Omental fat pad (tissue), 4 donors: ENCODE measurements around the gene KIR2DL3. TPM values are rescaled to one million over a fixed set of nuclear protein-coding genes. Genes with fewer than 3 reads are reported as not detected.
"Not testable (repeated sequence)": the region's sequence is repeated elsewhere in the genome, so short reads cannot be mapped to it uniquely, and the experiment has no call there.

Experiments used
- ATAC-seq: fragments of 150-250 bp; one replicate; pipeline ENCODE4 v1.9.1; 2016; ENCODE audit warnings: mild to moderate bottlenecking, moderate library complexity; ENCODE audit not compliant: low FRiP score
- DNase-seq: peaks from one replicate; pipeline ENCODE4 v3.0.0-alpha.2; 2019; ENCODE audit warnings: low spot score
- total RNA-seq, 4 donors: library from RNA; depleted of rRNA; stranded (reverse); fragments of >200 nt; gene quantifications; one replicate each; pipeline ENCODE4 v1.1.0, GENCODE V29; 2016
- TF ChIP-seq, protein P1 (sequence below), 3 donors: fragments of 450-650 bp; IDR thresholded peaks; one replicate each; pipeline ENCODE4 v1.5.1; 2016 to 2017; ENCODE audit warnings: antibody characterized with exemption in 3 of 3, mild to moderate bottlenecking in 3 of 3, moderate library complexity in 2 of 3

Gene KIR2DL3
- total RNA-seq, 4 donors from 2014 or later = not detected

DNA sequence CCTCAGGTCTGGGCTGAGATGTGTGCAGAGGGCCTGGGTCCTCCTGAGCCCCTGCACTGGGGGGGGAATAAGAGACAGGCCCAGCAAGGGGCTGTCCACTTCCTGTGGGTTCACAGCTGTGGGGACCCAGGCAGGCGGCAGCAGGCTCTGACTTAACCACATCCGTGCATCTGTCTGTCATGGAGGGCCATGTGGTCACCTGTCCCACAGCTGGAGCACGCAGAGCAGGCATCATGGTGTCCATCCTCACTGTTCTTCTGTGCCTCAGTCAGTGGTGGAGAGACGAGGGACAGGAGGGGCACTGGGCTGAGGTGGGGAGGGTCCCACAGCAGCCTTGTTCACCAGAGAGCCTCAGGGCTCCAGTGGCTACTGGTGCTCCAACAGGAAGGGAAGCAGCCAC is 30.4 kb upstream of the KIR2DL3 start:
- DNase-seq = no peak
- TF ChIP-seq, protein P1, sequence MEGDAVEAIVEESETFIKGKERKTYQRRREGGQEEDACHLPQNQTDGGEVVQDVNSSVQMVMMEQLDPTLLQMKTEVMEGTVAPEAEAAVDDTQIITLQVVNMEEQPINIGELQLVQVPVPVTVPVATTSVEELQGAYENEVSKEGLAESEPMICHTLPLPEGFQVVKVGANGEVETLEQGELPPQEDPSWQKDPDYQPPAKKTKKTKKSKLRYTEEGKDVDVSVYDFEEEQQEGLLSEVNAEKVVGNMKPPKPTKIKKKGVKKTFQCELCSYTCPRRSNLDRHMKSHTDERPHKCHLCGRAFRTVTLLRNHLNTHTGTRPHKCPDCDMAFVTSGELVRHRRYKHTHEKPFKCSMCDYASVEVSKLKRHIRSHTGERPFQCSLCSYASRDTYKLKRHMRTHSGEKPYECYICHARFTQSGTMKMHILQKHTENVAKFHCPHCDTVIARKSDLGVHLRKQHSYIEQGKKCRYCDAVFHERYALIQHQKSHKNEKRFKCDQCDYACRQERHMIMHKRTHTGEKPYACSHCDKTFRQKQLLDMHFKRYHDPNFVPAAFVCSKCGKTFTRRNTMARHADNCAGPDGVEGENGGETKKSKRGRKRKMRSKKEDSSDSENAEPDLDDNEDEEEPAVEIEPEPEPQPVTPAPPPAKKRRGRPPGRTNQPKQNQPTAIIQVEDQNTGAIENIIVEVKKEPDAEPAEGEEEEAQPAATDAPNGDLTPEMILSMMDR (IDR thresholded peaks at IDR 0.05) = no peak

DNA sequence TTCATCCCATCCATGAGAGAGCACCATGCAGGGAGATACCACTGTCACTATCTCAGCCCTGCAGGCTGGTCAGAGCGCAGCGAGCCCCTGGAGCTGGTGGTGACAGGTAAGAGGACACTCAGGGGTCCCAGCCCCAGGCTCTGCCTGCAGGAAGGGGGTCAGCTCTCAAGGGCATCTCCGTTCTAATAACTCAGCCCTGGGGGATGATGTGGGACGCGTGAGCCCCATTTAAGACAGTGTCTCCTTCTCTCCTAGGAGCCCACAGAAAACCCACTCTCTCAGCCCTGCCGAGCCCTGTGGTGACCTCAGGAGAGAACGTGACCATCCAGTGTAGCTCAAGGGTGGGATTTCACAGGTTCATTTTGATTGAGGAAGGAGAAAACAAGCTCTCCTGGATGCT is 29.5 kb upstream of the KIR2DL3 start:
- ATAC-seq (no peak), DNase-seq (no peak)
- TF ChIP-seq, protein P1 (IDR thresholded peaks at IDR 0.05) = no peak

More for the DNA sequence above, 30.4 kb upstream of the KIR2DL3 start:
- ATAC-seq = no peak

DNA sequence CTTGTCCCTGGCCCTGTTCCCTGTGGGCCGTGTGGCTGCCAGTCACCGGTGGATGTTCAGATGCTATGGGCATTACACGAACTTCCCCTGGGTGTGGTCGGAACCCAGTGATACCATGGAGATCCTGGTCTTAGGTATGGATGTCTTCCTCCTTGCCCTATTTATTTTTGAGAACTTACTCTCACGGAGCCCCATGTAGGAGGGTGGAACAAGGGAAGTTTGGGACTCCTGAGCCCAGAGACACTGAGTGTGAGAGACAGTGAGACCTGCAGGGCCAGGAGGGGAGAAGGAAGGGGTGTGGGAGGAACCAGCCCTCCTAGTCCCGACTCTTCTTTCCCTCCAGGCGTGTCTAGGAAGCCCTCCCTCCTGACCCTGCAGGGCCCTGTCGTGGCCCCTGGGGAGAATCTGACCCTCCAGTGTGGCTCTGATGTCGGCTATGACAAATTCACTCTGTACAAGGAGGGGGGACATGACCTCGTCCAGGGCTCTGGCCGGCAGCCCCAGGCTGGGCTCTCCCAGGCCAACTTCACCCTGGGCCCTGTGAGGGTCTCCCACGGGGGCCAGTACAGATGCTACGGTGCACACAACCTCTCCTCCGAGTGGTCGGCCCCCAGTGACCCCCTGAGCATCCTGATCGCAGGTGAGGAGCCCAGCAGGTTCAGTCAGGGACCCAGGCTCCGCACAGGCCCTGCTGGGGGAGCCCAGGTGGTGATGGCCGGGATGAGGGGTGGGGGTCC is 28.9 kb upstream of the KIR2DL3 start:
- TF ChIP-seq, protein P1 (IDR thresholded peaks at IDR 0.05) = no peak
- ATAC-seq (no peak), DNase-seq (no peak)

DNA sequence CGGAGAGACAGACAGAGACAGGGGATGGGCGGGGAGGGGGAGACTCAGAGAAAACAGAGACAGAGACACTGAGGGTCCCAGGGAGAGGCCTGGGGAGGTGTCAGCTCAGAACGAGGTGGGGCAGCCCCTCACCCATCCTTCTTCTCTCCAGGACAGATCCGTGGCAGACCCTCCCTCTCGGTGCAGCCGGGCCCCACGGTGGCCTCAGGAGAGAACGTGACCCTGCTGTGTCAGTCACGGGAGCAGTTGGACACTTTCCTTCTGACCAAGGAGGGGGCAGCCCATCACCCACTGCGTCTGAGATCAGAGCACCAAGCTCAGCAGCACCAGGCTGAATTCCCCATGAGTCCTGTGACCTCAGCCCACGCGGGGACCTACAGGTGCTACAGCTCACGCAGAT is 28.4 kb upstream of the KIR2DL3 start:
- ATAC-seq, DNase-seq: not testable (repeated sequence)

DNA sequence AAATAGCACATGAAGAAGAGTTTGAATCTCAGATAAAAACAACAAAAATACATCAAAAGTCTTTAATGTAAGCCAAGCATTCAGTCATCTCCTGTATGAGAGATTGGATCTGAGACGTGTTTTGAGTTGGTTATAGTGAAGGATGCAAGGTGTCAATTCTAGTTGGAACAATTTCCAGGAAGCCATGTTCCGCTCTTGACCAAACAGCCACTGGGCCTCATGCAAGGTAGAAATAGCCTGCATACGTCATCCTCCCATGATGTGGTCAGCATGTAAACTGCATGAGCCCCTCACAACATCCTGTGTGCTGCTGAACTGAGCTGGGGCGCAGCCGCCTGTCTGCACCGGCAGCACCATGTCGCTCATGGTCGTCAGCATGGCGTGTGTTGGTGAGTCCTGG is 14.2 kb upstream of the KIR2DL3 start, which contains the start of gene KIR3DL3:
KIR3DL3 (plus strand) TSS at position 301 of the 400 bp plus-strand sequence; CDS start at position 356, 55 bp downstream.
- DNase-seq (no peak), ATAC-seq (no peak)

DNA sequence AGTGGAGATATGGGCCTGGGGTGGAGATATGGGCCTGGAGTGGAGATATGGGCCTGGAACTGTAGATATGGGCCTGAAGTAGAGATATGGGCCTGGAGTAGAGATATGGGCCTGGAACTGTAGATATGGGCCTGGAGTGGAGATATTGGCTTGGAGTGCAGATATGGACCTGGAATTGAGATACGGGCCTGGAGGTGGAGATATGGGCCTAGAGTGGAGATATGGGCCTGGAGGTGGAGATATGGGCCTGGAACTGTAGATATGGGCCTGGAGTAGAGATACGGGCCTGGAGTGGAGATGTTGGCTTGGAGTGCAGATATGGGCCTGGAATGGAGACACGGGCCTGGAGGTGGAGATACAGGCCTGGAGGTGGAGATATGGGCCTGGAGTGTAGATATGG is 13.7 kb upstream of the KIR2DL3 start:
- no peak for ATAC-seq
- DNase-seq = no peak
- TF ChIP-seq, protein P1 (IDR thresholded peaks at IDR 0.05) = no peak

More for the DNA sequence above, 14.2 kb upstream of the KIR2DL3 start, which contains the start of gene KIR3DL3:
- TF ChIP-seq, protein P1 (IDR thresholded peaks at IDR 0.05) = no peak

DNA sequence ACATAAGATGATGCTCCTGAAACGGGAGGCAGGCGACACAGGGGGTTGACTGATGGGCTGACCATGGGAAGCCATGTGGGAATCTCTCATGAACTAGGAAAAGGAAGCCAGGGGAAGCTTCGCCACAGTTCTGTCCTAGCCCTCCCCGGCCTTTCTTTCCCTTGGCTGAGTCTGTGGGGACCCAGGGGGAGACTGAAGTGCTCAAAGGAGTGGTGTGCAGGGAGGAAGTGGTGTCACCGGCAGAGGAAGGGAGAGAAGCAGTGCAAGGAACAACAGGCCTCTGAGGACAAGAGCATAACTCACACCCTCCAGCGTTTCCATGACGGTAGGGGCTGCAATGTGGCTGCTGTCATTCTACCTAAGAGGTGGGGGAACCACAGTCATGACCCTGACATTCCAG is 13.0 kb upstream of the KIR2DL3 start:
- no peak for DNase-seq
- TF ChIP-seq, protein P1 (IDR thresholded peaks at IDR 0.05) = no peak
- no peak for ATAC-seq
